Endodermal cell (in vitro differentiated cells): ENCODE results near the gene ZSCAN30. TPM values are rescaled to one million over a fixed set of nuclear protein-coding genes. Genes with fewer than 3 reads are reported as not detected.
"Not testable (repeated sequence)": the region's sequence is repeated elsewhere in the genome, so short reads cannot be mapped to it uniquely, and the experiment has no call there.

Experiments
- DNase-seq: peaks from one replicate; pipeline ENCODE4 v3.0.0-alpha.2; 2017
- H3K27ac ChIP-seq: 2 replicates; pipeline ENCODE4 v1.5.1; 2013; ENCODE audit warnings: mild to moderate bottlenecking, low read depth, low read length, moderate library complexity
- H3K27me3 ChIP-seq: 2 replicates; pipeline ENCODE4 v1.6.1; 2013; ENCODE audit warnings: mild to moderate bottlenecking, low read length, moderate library complexity; ENCODE audit not compliant: insufficient read depth, control insufficient read depth, poor library complexity, severe bottlenecking
- H3K36me3 ChIP-seq: 2 replicates; pipeline ENCODE4 v1.7.0; 2013; ENCODE audit warnings: mild to moderate bottlenecking, low read length, moderate library complexity; ENCODE audit not compliant: control insufficient read depth, insufficient read depth
- H3K4me1 ChIP-seq: one replicate; pipeline ENCODE4 v1.7.0; 2013; ENCODE audit warnings: low read length; ENCODE audit not compliant: control insufficient read depth, insufficient read depth
- H3K4me3 ChIP-seq: 2 replicates; pipeline ENCODE4 v1.5.1; 2013; ENCODE audit warnings: mild to moderate bottlenecking, low read length, moderate library complexity
- H3K9ac ChIP-seq: 2 replicates; pipeline ENCODE4 v1.6.1; 2013; ENCODE audit warnings: mild to moderate bottlenecking, low read length, moderate library complexity; ENCODE audit not compliant: poor library complexity, severe bottlenecking; ENCODE audit errors: extremely low read depth
- H3K9me3 ChIP-seq: 2 replicates; pipeline ENCODE4 v1.6.1; 2013; ENCODE audit warnings: mild to moderate bottlenecking, low read length, moderate library complexity; ENCODE audit not compliant: control insufficient read depth
- H3K27ac Mint-ChIP-seq: 2 replicates; pipeline ENCODE4 v1.8.0; 2020; ENCODE audit warnings: mixed read lengths
- H3K27me3 Mint-ChIP-seq: 2 replicates; pipeline ENCODE4 v1.8.0; 2021; ENCODE audit warnings: mild to moderate bottlenecking, mixed read lengths; ENCODE audit not compliant: insufficient read depth
- H3K36me3 Mint-ChIP-seq: 2 replicates; pipeline ENCODE4 v1.8.0; 2020; ENCODE audit warnings: low read depth, mixed read lengths
- H3K4me1 Mint-ChIP-seq: 2 replicates; pipeline ENCODE4 v1.8.0; 2020; ENCODE audit warnings: mixed read lengths
- H3K4me3 Mint-ChIP-seq: 2 replicates; pipeline ENCODE4 v1.8.0; 2020; ENCODE audit warnings: mild to moderate bottlenecking, moderate library complexity, mixed read lengths
- H3K9me3 Mint-ChIP-seq: 2 replicates; pipeline ENCODE4 v1.8.0; 2020; ENCODE audit warnings: mild to moderate bottlenecking, mixed read lengths
- CTCF ChIP-seq: fragments of 200-600 bp; sonication (generic); conservative IDR thresholded peaks from 2 replicates; pipeline ENCODE4 v1.5.0; 2021; ENCODE audit warnings: antibody characterized with exemption, mild to moderate bottlenecking
- whole genome bisulfite sequencing, 2 experiments: methylation state at CpG; one replicate each; pipeline versions ENCODE4 v1.1.5 to v1.1.7; 2013; ENCODE audit warnings: missing lambda C conversion rate in 2 of 2, mixed read lengths in 1 of 2; ENCODE audit not compliant: insufficient coverage in 1 of 2, insufficient read length in 1 of 2; 5-methylcytosine and 5-hydroxymethylcytosine counted together
- total RNA-seq, 2 donors: library from RNA; stranded (reverse); fragmentation: NEBNext Ultra II Directional in 1 of 2; extraction: Animal tissue kit (Norgen Biotek cat#: 25700) in 1 of 2; gene quantifications; 2 replicates in 1 of 2; 3 replicates in 1 of 2; pipeline ENCODE4 v1.2.1, GENCODE V29; 2021

The ZSCAN30 gene
- total RNA-seq, 2 donors from 2014 or later, result 20.1 to 29.6 TPM

- TF ChIP-seq CTCF, result no peak
- Histone ChIP-seq H3K27ac (no peak overlapping the region), H3K4me3 (no peak overlapping the region), H3K4me1 (no peaks in the 10 kb centered on the region), H3K9ac (no peak overlapping the region), H3K36me3 (no peaks in the 10 kb centered on the region), H3K27me3 (no peaks in the 10 kb centered on the region), H3K9me3 (no peaks in the 10 kb centered on the region)
- Mint-ChIP-seq H3K9me3 (no peaks in the 10 kb centered on the region), H3K4me3 (no peak overlapping the region), H3K36me3 (peaks cover 3% of the 10 kb centered on the region), H3K27ac (no peak overlapping the region), H3K4me1 (peaks cover 3% of the 10 kb centered on the region), H3K27me3 (no peaks in the 10 kb centered on the region)
- DNase-seq, result no peak
- 92% methylated on average over 3 of the region's 3 CpGs; no CpG with 5 or more reads in 1 of the 2 experiments for WGBS, 2 experiments
Measured at GRCh38 chr18:35223797-35224196, 66.2 kb downstream of the ZSCAN30 start.

- Mint-ChIP-seq H3K9me3 (no peaks in the 10 kb centered on the region), H3K27ac (no peak overlapping the region), H3K27me3 (no peaks in the 10 kb centered on the region), H3K36me3 (no peaks in the 10 kb centered on the region), H3K4me1 (peaks cover 30% of the 10 kb centered on the region), H3K4me3 (no peak overlapping the region)
- no peak overlapping the region for H3K27ac ChIP-seq
- DNase-seq, result no peak
- H3K27me3 ChIP-seq, result no peaks in the 10 kb centered on the region
- no peak for TF ChIP-seq CTCF
- no peak overlapping the region for H3K4me3 ChIP-seq
- H3K36me3 ChIP-seq, result no peaks in the 10 kb centered on the region
- H3K9me3 ChIP-seq, result no peaks in the 10 kb centered on the region
- peaks cover 2% of the 10 kb centered on the region for H3K4me1 ChIP-seq
- whole genome bisulfite sequencing, 2 experiments, result 81 to 89% methylated on average over 6 of the region's 6 CpGs
- no peak overlapping the region for H3K9ac ChIP-seq
Measured at GRCh38 chr18:35220424-35220823, 69.6 kb downstream of the ZSCAN30 start.

DNA sequence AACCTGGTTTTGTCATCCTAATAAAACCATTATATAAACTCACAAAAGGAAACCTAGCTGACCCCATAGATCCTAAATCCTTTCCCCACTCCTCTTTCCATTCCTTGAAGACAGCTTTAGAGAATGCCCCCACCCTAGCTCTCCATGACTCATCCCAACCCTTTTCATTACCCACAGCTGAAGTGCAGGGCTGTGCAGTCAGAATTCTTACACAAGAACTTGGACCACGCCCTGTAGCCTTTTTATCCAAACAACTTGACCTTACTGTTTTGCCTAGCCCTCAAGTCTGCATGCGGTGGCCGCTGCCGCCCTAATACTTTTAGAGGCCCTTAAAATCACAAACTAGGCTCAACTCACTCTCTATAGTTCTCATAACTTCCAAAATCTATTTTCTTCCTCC is 70.7 kb downstream of the ZSCAN30 start:
- not testable (repeated sequence) for H3K9me3 Mint-ChIP-seq, H3K27ac ChIP-seq, H3K4me1 ChIP-seq, DNase-seq, H3K27me3 Mint-ChIP-seq, H3K9ac ChIP-seq, H3K9me3 ChIP-seq, H3K27ac Mint-ChIP-seq, H3K4me3 ChIP-seq, H3K36me3 ChIP-seq, H3K36me3 Mint-ChIP-seq, H3K27me3 ChIP-seq, H3K4me3 Mint-ChIP-seq
- WGBS, 2 experiments, result 95 to 96% methylated on average over 4 of the region's 4 CpGs
- H3K4me1 Mint-ChIP-seq, result peaks cover 40% of the 10 kb centered on the region

- H3K27ac Mint-ChIP-seq, result peak overlapping the region; percentile 93
- not testable (repeated sequence) for H3K27ac ChIP-seq, H3K4me1 ChIP-seq, H3K9me3 Mint-ChIP-seq, H3K9me3 ChIP-seq, H3K9ac ChIP-seq, H3K27me3 Mint-ChIP-seq, H3K27me3 ChIP-seq, H3K4me3 ChIP-seq, DNase-seq, H3K36me3 ChIP-seq, H3K36me3 Mint-ChIP-seq
- WGBS, 2 experiments, result 68 to 81% methylated on average over 9 to 10 of the region's 10 CpGs
- H3K4me1 Mint-ChIP-seq, result peaks cover 38% of the 10 kb centered on the region
- H3K4me3 Mint-ChIP-seq, result peak overlapping the region; percentile 60
Measured at GRCh38 chr18:35216611-35217010, 73.4 kb downstream of the ZSCAN30 start.
